HG03469 (cell line): ENCODE results near the gene KMT5C.

ENCODE experiments used
- ATAC-seq: cut with Tn5 transposase; IDR thresholded peaks from one replicate; pipeline ENCODE4 v1.9.1; 2021; ENCODE audit warnings: mild to moderate bottlenecking, moderate library complexity, moderate number of reproducible peaks; ENCODE audit not compliant: unreplicated experiment

Gene KMT5C

DNA sequence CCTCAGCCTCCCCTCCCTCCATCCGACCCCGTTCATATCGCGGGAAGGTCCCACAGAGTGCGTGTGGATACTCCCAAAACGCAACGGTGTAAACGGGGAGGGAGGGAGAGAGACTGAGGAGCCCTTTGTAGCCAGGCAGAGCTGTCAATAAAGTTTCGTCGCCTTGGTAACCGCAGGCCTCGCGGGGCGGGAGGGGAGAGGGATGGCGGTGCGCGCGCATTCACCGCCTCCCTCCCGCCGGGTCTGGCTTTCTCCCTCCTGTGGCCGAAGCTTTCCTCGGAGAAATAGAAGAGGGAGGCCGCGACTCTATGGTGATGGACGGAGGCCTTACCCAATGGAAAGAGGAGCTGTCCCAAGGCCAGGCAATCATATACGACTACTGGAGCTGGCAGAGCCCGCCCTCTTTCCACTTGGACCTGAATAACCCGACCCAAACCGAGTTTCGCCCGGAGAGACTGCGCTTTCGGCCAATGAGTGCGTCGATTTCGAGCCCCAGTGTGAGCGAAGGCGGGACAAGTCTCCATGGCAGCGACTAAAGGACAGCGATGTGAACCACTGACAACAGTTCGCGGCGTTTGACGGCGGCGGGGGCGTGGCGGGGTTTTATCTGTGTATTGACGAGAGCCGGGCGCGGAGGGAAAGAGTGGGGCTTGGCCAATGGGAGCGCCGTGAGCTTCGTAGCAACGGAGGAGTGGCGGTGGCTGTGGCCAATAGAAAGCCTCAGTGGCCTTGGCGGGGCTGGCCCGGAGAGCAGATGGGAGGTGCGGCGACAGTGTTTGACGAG lies at the start of gene KMT5C:
TSS of gene KMT5C (plus strand) at position 772 of the 784 bp plus-strand sequence. CDS start 2,061 bp downstream, outside the sequence.
- ATAC-seq: peak; percentile 78

DNA sequence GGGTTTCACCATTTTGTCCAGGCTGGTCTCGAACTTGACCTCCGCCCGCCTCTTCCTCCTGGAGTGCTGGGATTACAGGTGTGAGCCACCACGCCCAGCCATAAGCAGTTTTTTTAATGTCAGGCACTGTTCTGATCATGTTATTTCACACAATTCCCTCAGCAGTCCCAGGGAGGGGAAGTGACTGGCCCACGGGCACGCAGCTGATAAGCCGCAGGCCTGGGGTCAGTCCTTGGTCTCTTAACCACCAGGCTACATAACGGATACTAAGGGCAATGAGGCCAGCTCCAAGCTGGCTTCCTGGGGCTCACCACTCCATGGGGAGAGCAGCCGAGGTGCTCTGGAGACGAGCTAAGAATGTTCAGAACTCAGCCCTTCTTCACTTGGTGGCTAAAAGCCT lies 42.4 kb upstream of the KMT5C start:
- ATAC-seq: no peak

DNA sequence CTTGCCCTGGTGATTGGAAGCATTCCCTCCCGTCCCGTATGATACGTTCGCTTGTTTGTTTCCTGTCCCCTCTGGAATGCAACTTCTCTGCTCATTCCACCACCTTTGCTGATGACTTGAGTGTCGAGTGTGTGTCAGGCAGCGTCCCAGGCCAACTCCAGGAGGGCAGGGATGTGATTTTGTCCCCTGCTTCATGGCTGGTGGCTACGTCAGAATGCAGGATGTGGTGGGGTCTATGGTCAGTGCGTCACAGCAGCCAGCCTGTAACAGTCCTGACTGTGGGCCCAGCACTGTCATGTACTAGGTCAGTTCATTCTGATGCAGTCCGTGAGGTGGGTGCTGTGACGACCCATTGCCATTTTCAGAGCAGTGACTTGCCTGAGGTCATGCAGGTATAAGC lies 39.7 kb upstream of the KMT5C start:
- ATAC-seq: no peak

GRCh38 chr19:55300886-55301458 lies 38.7 kb upstream of the KMT5C start:
- no peak for ATAC-seq

- no peak for ATAC-seq
Measured at GRCh38 chr19:55301459-55302317, 38.0 kb upstream of the KMT5C start.

DNA sequence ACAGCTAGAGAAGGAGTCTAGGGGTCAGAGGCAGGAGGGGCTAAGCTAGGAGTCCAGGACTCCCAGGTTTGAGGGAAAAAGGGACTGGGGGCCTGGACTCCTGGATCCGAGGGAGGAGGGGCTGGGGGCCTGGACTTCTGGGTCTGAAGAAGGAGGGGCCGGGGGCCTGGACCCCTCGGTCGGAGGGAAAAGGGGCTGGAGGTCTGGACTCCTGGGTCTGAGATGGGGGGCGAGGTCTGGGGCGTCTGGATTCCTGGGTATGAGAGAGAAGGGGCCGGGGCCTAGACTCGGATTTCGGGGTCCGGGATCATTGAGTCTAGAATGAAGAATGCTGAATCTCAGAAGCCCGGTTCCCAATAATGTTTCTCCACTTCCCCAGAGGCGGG lies 37.4 kb upstream of the KMT5C start:
- no peak for ATAC-seq

GRCh38 chr19:55303477-55303876 lies 36.2 kb upstream of the KMT5C start:
- no peak for ATAC-seq

DNA sequence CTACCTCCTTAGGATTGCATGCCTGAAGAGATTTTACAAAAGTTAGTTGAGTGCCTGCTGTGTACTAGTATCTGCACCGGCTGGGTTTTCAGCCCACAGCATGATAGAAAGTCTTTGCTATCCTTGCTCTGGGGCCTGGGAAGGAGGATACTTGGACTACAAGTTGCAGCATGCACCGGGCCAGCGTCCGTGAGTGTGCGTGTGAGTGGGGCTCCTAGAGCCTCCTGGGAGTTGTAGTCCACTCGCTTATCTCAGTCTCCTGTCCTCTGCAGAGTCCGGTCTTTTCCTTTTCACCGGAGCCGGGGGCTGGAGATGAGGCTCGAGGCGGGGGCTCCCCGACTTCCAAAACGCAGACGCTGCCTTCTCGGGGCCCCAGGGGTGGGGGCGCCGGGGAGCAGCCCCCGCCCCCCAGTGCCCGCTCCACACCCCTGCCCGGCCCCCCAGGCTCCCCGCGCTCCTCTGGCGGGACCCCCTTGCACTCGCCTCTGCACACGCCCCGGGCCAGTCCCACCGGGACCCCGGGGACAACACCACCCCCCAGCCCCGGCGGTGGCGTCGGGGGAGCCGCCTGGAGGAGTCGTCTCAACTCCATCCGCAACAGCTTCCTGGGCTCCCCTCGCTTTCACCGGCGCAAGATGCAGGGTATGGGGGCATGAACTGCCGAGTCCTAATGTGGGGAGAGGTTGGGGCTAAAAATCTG lies 35.2 kb upstream of the KMT5C start:
- ATAC-seq: no peak

DNA sequence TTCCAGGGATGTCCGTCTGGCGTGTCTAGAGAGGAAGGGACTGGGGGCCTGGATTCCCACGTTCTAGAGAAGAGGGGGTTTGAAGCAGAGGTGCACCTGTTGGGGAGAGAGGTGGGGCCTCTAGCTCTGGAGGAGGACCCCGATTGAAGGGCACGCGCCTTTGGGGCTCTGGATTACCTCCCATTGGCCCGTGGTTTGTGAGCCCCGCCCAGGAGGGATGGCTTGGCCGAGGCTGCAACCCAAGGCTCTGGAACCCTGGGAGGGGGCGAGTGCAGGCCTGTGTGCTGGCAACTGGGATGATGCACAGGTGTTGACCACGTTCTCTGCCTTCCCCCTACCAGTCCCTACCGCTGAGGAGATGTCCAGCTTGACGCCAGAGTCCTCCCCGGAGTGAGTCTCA lies 34.7 kb upstream of the KMT5C start:
- ATAC-seq: no peak

DNA sequence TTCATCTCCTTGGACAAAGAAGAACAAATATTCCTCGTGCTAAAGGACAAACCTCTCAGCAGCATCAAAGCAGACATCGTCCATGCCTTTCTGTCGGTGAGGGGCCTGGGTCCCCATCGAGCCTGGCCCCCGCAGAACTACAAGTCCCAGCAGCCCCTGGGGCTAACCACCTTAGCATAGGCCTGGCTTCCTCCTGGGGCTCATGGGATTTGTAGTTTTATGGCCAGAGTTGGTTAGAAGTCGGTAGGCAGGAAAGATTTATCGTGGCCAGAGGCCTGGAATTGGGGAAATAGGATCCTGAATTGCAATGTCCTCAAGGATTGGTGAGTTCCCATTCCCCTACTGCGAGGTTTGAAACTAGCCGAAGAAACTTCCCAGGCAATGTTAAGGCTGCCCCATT lies 34.2 kb upstream of the KMT5C start:
- ATAC-seq: no peak

DNA sequence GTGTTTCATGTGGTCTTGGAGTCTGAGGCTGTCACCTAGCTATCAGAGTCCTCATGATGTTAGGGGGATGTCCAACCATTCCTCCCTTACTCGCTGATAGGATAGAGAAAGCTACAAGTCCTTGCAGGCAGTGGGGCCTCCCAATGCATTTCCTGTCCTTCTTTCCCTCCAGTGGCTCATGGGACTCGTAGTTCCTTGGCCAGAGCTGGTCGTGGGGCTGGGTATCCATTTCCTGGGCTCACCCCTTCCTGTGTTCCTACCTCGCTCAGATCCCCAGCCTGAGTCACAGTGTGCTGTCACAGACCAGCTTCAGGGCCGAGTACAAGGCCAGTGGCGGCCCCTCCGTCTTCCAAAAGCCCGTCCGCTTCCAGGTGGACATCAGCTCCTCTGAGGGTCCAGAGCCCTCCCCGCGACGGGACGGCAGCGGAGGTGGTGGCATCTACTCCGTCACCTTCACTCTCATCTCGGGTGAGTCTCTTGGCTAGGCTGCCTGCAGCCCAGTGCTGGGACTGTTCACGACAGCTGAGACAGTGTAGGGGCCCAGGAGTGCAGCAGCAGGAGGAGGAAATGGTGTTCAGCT lies 33.6 kb upstream of the KMT5C start:
- ATAC-seq: no peak

- ATAC-seq: no peak
Measured at GRCh38 chr19:55306712-55307111, 33.0 kb upstream of the KMT5C start.

GRCh38 chr19:55308281-55308680 lies 31.4 kb upstream of the KMT5C start:
- ATAC-seq: no peak

GRCh38 chr19:55309448-55309847 lies 30.2 kb upstream of the KMT5C start:
- no peak for ATAC-seq

DNA sequence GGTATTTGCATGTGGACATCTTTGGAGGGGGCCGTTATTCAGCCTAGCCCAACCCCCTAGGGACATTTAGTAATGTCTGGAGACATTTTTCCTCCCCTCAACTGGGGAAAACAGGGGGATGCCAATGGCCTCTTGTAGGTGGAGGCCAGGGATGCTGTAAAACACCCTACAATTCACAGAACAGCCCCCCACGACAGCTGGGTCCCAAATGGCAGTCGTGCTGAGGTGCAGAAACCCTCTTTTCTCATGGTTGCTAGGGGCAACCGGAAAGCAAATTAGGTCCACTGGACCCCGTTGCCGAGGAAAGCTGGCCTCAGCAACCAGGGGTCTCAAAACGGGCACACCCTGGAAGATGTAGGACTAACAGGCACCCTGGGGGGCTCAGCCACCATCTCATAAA lies 29.2 kb upstream of the KMT5C start:
- no peak for ATAC-seq

GRCh38 chr19:55311397-55311796 lies 28.3 kb upstream of the KMT5C start:
- ATAC-seq: no peak

GRCh38 chr19:55311797-55312196 lies 27.9 kb upstream of the KMT5C start:
- ATAC-seq: no peak

DNA sequence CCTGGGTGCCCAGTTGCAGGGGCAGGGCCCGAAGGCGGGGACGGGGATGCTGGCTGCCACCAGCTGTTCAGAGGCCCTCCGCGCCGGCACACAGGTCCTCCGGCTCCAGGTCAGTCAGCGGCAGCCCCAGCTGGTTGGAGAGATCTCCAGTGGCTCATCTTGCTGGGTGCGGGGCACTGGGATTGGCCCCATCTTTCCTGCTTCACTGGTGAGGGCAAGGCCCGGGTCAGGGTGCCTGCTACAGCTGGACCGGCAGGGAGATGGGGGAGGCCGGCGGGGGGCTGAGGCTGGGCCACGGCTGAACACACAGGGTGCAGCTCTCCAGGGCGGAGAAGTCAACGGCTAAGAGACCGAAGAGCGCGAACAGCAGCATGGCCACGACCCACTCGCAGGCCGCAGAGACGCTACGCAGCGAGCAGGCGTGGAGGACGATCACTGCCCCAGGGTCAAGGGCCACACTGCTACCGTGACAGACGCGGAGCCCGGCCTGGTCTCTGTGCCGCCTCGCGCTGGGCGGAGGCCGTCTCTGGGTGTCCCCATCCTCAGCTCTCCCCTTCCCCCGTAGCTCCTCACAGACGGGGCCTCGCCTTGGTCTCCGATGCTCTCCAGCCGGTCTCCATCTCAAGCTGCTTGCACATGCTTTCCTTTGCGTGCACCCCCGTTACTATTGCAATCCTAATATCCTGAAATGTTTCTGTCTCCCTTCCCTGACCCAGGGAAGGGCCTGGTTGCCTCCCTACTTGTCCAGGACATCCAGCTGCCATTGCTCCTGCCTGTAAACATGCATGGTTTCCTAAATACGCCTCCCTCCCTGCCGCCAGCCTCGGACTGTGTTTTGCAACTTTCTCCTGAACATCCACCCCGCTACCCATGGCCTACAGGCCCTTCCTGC lies 26.8 kb upstream of the KMT5C start:
- ATAC-seq: no peak

GRCh38 chr19:55314396-55314795 lies 25.3 kb upstream of the KMT5C start:
- ATAC-seq: no peak
